A673 (cell line): ENCODE results near the gene SHROOM2. TPM values are rescaled to one million over a fixed set of nuclear protein-coding genes. Genes with fewer than 3 reads are reported as not detected.

Experiments used
- BruUV-seq: library from RNA; stranded (reverse); fragments of 400-500 nt; replicated peaks from 2 replicates; lab custom pipeline; 2021; lab: Mats Ljungman, UMichigan
- CTCF ChIA-PET: fragments of 300-600 bp; sonication (Branson Sonifier 250); formaldehyde crosslinking; loops from one replicate; lab custom pipeline; 2022; ENCODE audit warnings: antibody characterized with exemption; lab: Charles Lee
- POLR2A ChIA-PET: fragments of 300-600 bp; sonication (Branson Sonifier 250); formaldehyde crosslinking; loops from one replicate; lab custom pipeline; 2022; ENCODE audit warnings: antibody characterized with exemption; ENCODE audit not compliant: low non-redundant PET; lab: Charles Lee
- DNase-seq: peaks from one replicate; pipeline ENCODE4 v3.0.0-alpha.2; 2015; ENCODE audit warnings: low spot score
- H3K27ac ChIP-seq: fragments of 200-600 bp; sonication (generic); 2 replicates; pipeline ENCODE4 v1.5.1; 2016; ENCODE audit warnings: mixed run types, low read depth, mild to moderate bottlenecking, mixed read lengths, antibody characterized with exemption, low read length; ENCODE audit not compliant: poor library complexity, severe bottlenecking
- H3K27me3 ChIP-seq: fragments of 200-600 bp; sonication (generic); replicated peaks from 2 replicates; pipeline ENCODE4 v1.6.1; 2017; ENCODE audit warnings: mixed run types, low read depth, mild to moderate bottlenecking, mixed read lengths, antibody characterized with exemption, low read length; ENCODE audit not compliant: insufficient read depth, poor library complexity
- H3K36me3 ChIP-seq: fragments of 200-600 bp; sonication (generic); 2 replicates; pipeline ENCODE4 v1.6.1; 2016; ENCODE audit warnings: mixed run types, mild to moderate bottlenecking, mixed read lengths, antibody characterized with exemption, low read length; ENCODE audit not compliant: insufficient read depth, poor library complexity, severe bottlenecking
- H3K4me1 ChIP-seq: fragments of 200-600 bp; sonication (generic); 2 replicates; pipeline ENCODE4 v1.6.1; 2017; ENCODE audit warnings: mixed run types, mild to moderate bottlenecking, mixed read lengths, antibody characterized with exemption, low read length; ENCODE audit not compliant: insufficient read depth, poor library complexity, severe bottlenecking
- H3K4me3 ChIP-seq: fragments of 200-600 bp; sonication (generic); 2 replicates; pipeline ENCODE4 v1.5.1; 2016; ENCODE audit warnings: low read depth, mixed run types, mild to moderate bottlenecking, mixed read lengths, low read length; ENCODE audit not compliant: poor library complexity, severe bottlenecking
- H3K9me3 ChIP-seq: fragments of 200-600 bp; sonication (generic); 2 replicates; pipeline ENCODE4 v1.6.1; 2016; ENCODE audit warnings: mixed run types, low read depth, mild to moderate bottlenecking, mixed read lengths, antibody characterized with exemption, low read length; ENCODE audit not compliant: poor library complexity, severe bottlenecking
- EZH2 ChIP-seq: fragments of 200-600 bp; sonication (generic); IDR thresholded peaks from 2 replicates; pipeline ENCODE4 v1.6.1; 2017; ENCODE audit warnings: borderline replicate concordance, low read depth, mild to moderate bottlenecking, mixed read lengths, antibody characterized with exemption, low read length; ENCODE audit not compliant: poor library complexity, severe bottlenecking
- intact Hi-C: fragments of 100-400 bp; cut with micrococcal nuclease; formaldehyde crosslinking; loops from one replicate; pipeline ENCODE4 v1.10.0; 2022; ENCODE audit not compliant: unreplicated experiment
- total RNA-seq: library from RNA; stranded (reverse); gene quantifications from 2 replicates; pipeline ENCODE4 v1.2.3, GENCODE V29; 2021
- TF ChIP-seq, protein P1 (sequence below): fragments of 300-800, 200-600 bp; sonication (generic); conservative IDR thresholded peaks from 2 replicates; pipeline ENCODE4 v1.5.1; 2017; ENCODE audit warnings: low read depth, mild to moderate bottlenecking, antibody characterized with exemption, low read length, moderate library complexity, mixed read lengths

The SHROOM2 gene
- total RNA-seq, 1 experiment from 2014 or later: 3.7 TPM

DNA sequence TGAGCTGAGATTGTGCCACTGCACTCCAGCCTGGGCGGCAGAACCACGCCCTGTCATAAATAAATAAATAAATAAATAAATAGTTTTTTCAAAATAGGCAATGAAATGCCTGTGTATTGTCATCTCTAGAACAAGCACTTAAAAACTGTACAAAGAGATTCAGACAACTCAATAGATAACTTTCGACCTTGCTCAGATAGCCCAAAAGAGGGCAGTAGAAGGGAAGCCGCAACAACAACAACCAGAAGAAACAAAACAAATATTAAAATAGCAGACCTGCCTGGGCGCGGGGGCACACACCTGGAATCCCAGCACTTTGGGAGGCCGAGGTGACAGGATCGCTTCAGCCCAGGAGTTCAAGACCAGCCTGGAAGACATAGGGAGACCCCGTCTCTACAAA, 171.5 kb downstream of the SHROOM2 start:
- Histone ChIP-seq H3K27me3 (no peaks in the 10 kb centered on the region), H3K9me3 (no peaks in the 10 kb centered on the region), H3K4me3 (no peak overlapping the region), H3K4me1 (no peaks in the 10 kb centered on the region), H3K27ac (no peak overlapping the region), H3K36me3 (no peaks in the 10 kb centered on the region)
- DNase-seq: no peak
- ChIA-PET POLR2A (interaction anchor here (0.7 kb wide), 1 partner anchor 1521 kb away, joined by 3 read pairs; no protein-coding TSS in a partner anchor), CTCF (no interaction called here)
- TF ChIP-seq EZH2: no peak
- TF ChIP-seq, protein P1, sequence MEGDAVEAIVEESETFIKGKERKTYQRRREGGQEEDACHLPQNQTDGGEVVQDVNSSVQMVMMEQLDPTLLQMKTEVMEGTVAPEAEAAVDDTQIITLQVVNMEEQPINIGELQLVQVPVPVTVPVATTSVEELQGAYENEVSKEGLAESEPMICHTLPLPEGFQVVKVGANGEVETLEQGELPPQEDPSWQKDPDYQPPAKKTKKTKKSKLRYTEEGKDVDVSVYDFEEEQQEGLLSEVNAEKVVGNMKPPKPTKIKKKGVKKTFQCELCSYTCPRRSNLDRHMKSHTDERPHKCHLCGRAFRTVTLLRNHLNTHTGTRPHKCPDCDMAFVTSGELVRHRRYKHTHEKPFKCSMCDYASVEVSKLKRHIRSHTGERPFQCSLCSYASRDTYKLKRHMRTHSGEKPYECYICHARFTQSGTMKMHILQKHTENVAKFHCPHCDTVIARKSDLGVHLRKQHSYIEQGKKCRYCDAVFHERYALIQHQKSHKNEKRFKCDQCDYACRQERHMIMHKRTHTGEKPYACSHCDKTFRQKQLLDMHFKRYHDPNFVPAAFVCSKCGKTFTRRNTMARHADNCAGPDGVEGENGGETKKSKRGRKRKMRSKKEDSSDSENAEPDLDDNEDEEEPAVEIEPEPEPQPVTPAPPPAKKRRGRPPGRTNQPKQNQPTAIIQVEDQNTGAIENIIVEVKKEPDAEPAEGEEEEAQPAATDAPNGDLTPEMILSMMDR: no peak
- intact Hi-C loops: no loop called here
- BruUV-seq: no TSS peak

GRCh38 chrX:9958183-9958582, 172.0 kb downstream of the SHROOM2 start:
- no peaks in the 10 kb centered on the region for H3K4me1 ChIP-seq
- no peaks in the 10 kb centered on the region for H3K27me3 ChIP-seq
- POLR2A ChIA-PET: interaction anchor here (0.7 kb wide), 1 partner anchor 1521 kb away, joined by 3 read pairs; no protein-coding TSS in a partner anchor
- H3K4me3 ChIP-seq: no peak overlapping the region
- no peak for DNase-seq
- H3K9me3 ChIP-seq: no peaks in the 10 kb centered on the region
- no TSS peak for BruUV-seq
- no peaks in the 10 kb centered on the region for H3K36me3 ChIP-seq
- no peak for TF ChIP-seq EZH2
- TF ChIP-seq, protein P1: no peak
- CTCF ChIA-PET: no interaction called here
- intact Hi-C loops: no loop called here
- H3K27ac ChIP-seq: no peak overlapping the region

- Histone ChIP-seq H3K9me3 (no peaks in the 10 kb centered on the region), H3K4me1 (no peaks in the 10 kb centered on the region), H3K27me3 (no peaks in the 10 kb centered on the region), H3K36me3 (no peaks in the 10 kb centered on the region), H3K27ac (no peak overlapping the region), H3K4me3 (no peak overlapping the region)
- TF ChIP-seq, protein P1: no peak
- no peak for TF ChIP-seq EZH2
- CTCF ChIA-PET: no interaction called here
- POLR2A ChIA-PET: no interaction called here
- intact Hi-C loops: no loop called here
- BruUV-seq: no TSS peak
- DNase-seq: no peak
Observed at GRCh38 chrX:9961750-9962149, 175.5 kb downstream of the SHROOM2 start.
